SK-N-SH (cell line): ENCODE data around the gene SLC37A3. TPM values are rescaled to one million over a fixed set of nuclear protein-coding genes. Genes with fewer than 3 reads are reported as not detected.
"Not testable (repeated sequence)": the region's sequence is repeated elsewhere in the genome, so short reads cannot be mapped to it uniquely, and the experiment has no call there.

Source experiments
- CTCF ChIA-PET: fragments of 300-600, 350-600 bp; formaldehyde crosslinking; extraction: SDS; loops from one replicate; lab custom pipeline; 2021; lab: Yijun Ruan, JAX
- POLR2A ChIA-PET: fragments of 350-600 bp; sonication (Branson Sonifier 250); formaldehyde crosslinking; extraction: SDS; loops from one replicate; lab custom pipeline; 2020; ENCODE audit warnings: antibody characterized with exemption, inconsistent platforms; lab: Yijun Ruan, JAX
- DNase-seq: peaks from one replicate; pipeline ENCODE4 v3.0.0; 2012
- H2AFZ ChIP-seq: fragments of 200-600 bp; sonication (generic); 2 replicates; pipeline ENCODE4 v1.8.1; 2016; ENCODE audit warnings: antibody characterized with exemption, mild to moderate bottlenecking, low read depth
- H3F3A ChIP-seq: fragments of 200-600 bp; sonication (generic); replicated peaks from 2 replicates; pipeline ENCODE3; 2016; ENCODE audit warnings: antibody characterized with exemption, mild to moderate bottlenecking; ENCODE audit not compliant: insufficient read depth
- H3K27ac ChIP-seq, 2 experiments: fragments of 200-500 bp in 1 of 2; fragments of 200-600 bp in 1 of 2; sonication (Bioruptor generic) in 1 of 2; sonication (generic), shearing (Covaris generic) in 1 of 2; 2 replicates each; pipeline versions ENCODE4 v1.5.1 to v1.6.1; 2014 to 2016; ENCODE audit warnings: low read depth in 2 of 2, inconsistent platforms in 1 of 2, low read length in 1 of 2, mild to moderate bottlenecking in 1 of 2, mixed read lengths in 1 of 2
- H3K27me3 ChIP-seq: fragments of 200-600 bp; sonication (generic), shearing (Covaris generic); 2 replicates; pipeline ENCODE4 v1.6.1; 2016; ENCODE audit warnings: mixed run types; ENCODE audit not compliant: insufficient read depth
- H3K36me3 ChIP-seq, 2 experiments: fragments of 200-500 bp in 1 of 2; fragments of 200-600 bp in 1 of 2; sonication (Bioruptor generic) in 1 of 2; sonication (generic) in 1 of 2; replicated peaks in 1 of 2; 2 replicates each; pipeline versions ENCODE3 to v1.5.1; 2014 to 2016; ENCODE audit warnings: low read length in 1 of 2, mild to moderate bottlenecking in 1 of 2; ENCODE audit not compliant: insufficient read depth in 2 of 2, control insufficient read depth in 1 of 2
- H3K4me1 ChIP-seq, 2 experiments: fragments of 200-500 bp in 1 of 2; fragments of 200-600 bp in 1 of 2; sonication (Bioruptor generic) in 1 of 2; sonication (generic), shearing (Covaris generic) in 1 of 2; 2 replicates each; pipeline versions ENCODE4 v1.5.1 to v1.6.1; 2014 to 2016; ENCODE audit warnings: low read depth in 1 of 2, low read length in 1 of 2, mixed run types in 1 of 2; ENCODE audit not compliant: insufficient read depth in 2 of 2, control insufficient read depth in 1 of 2
- H3K4me2 ChIP-seq: fragments of 200-600 bp; sonication (generic), shearing (Covaris generic); 2 replicates; pipeline ENCODE4 v1.6.1; 2017; ENCODE audit warnings: mixed run types
- H3K4me3 ChIP-seq, 2 experiments: fragments of 200-500 bp in 1 of 2; fragments of 200-600 bp in 1 of 2; sonication (Bioruptor generic) in 1 of 2; sonication (generic), shearing (Covaris generic) in 1 of 2; 2 replicates each; pipeline versions ENCODE4 v1.5.1 to v1.8.1; 2014 to 2016; ENCODE audit warnings: low read depth in 2 of 2, inconsistent platforms in 1 of 2, low read length in 1 of 2, mild to moderate bottlenecking in 1 of 2, mixed read lengths in 1 of 2, moderate library complexity in 1 of 2
- H3K79me2 ChIP-seq: fragments of 200-600 bp; sonication (generic); 2 replicates; pipeline ENCODE4 v1.8.1; 2017; ENCODE audit warnings: mild to moderate bottlenecking; ENCODE audit not compliant: insufficient read depth
- H3K9ac ChIP-seq: fragments of 200-600 bp; sonication (generic); 2 replicates; pipeline ENCODE4 v1.6.1; 2017; ENCODE audit warnings: mixed run types
- H3K9me2 ChIP-seq: fragments of 200-600 bp; sonication (generic); 2 replicates; pipeline ENCODE4 v1.6.1; 2017; ENCODE audit warnings: mixed run types
- H3K9me3 ChIP-seq: fragments of 200-600 bp; sonication (generic); 2 replicates; pipeline ENCODE4 v1.6.1; 2017; ENCODE audit warnings: mixed run types, mild to moderate bottlenecking, moderate library complexity
- H4K20me1 ChIP-seq: fragments of 200-600 bp; sonication (generic); 2 replicates; pipeline ENCODE4 v1.6.1; 2017; ENCODE audit warnings: mild to moderate bottlenecking, mixed run types; ENCODE audit not compliant: insufficient read depth
- CHD2 ChIP-seq: fragments of 150-350 bp; IDR thresholded peaks from 2 replicates; pipeline ENCODE4 v1.6.1; 2018; ENCODE audit warnings: low read length; ENCODE audit not compliant: partially characterized antibody
- ELF1 ChIP-seq: IDR thresholded peaks from 2 replicates; pipeline ENCODE4 v1.4.0; 2012
- GATA2 ChIP-seq: sonication (generic); formaldehyde crosslinking; IDR thresholded peaks from 2 replicates; pipeline ENCODE4 v1.5.0; 2020; ENCODE audit warnings: mild to moderate bottlenecking, missing genetic modification reagents
- RXRA ChIP-seq: IDR thresholded peaks from 2 replicates; pipeline ENCODE4 v1.4.0; 2012; ENCODE audit warnings: low read depth, mild to moderate bottlenecking, borderline replicate concordance
- WGBS: methylation state at CpG from one replicate; pipeline ENCODE4 v1.1.6; 2017; ENCODE audit warnings: low lambda C conversion rate; 5-methylcytosine and 5-hydroxymethylcytosine counted together
- polyA plus RNA-seq, 3 experiments: library from polyadenylated mRNA; depleted of rRNA; stranded (reverse); fragments of >200 nt; gene quantifications; 2 replicates each; pipeline ENCODE4 v1.2.3, GENCODE V29; 2012
- TF ChIP-seq, protein P1 (sequence below): IDR thresholded peaks from 2 replicates; pipeline ENCODE4 v1.6.1; 2012; ENCODE audit warnings: mild to moderate bottlenecking, low read depth, low read length, moderate library complexity

Gene SLC37A3
- polyA plus RNA-seq, 1 of the 3 experiments (the other 2 are of a cell fraction), result 53.3 TPM

DNA sequence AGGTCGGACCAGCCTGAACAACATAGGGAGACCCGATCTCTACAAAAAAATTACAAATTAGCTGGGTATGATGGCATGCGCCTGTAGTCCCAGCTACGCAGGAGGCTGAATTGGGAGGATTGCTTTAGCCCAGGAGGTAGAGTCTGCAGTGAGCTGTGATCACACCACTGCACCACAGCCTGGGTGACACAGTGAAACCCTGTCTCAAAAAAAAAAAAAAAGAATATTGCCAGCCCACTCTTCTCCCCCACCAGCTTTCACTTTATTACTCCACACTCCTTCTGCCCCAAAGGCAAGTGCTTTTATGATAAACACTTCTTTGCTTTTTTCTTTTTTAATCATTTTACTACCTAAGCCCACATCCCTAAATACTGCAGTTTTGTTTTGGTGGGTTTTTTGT, 20.3 kb upstream of the SLC37A3 start (continued):
- TF ChIP-seq ELF1 (no peak), CHD2 (no peak)

DNA sequence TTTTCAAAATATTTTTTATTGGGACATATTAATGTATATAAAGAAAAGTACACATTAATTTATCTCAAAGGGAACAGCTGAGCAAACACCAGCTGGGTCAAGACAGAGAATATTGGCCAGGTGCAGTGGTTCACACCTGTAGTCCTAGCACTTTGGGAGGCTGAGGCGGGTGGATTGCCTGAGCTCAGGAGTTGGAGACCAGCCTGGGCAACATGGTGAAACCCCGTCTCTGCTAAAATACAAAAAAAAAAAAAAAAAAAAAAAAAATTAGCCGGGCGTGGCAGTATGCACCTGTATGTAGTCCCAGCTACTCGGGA, 19.8 kb upstream of the SLC37A3 start:
- H3F3A ChIP-seq, H3K36me3 ChIP-seq, H3K4me3 ChIP-seq, H2AFZ ChIP-seq, H3K79me2 ChIP-seq, H3K9ac ChIP-seq, H3K4me2 ChIP-seq, POLR2A ChIA-PET, H4K20me1 ChIP-seq, H3K27ac ChIP-seq, DNase-seq, H3K9me3 ChIP-seq, H3K4me1 ChIP-seq, H3K9me2 ChIP-seq: not testable (repeated sequence)
- CTCF ChIA-PET, result interaction anchor here (1.3 to 1.6 kb wide), 2 partner anchors 9 to 25 kb away, joined by 4 to 6 read pairs; no protein-coding TSS in a partner anchor
- 71% methylated on average over 5 of the region's 5 CpGs for WGBS
- peaks cover 14% of the 10 kb centered on the region; the same call in 1 of the 2 replicates for H3K27me3 ChIP-seq

DNA sequence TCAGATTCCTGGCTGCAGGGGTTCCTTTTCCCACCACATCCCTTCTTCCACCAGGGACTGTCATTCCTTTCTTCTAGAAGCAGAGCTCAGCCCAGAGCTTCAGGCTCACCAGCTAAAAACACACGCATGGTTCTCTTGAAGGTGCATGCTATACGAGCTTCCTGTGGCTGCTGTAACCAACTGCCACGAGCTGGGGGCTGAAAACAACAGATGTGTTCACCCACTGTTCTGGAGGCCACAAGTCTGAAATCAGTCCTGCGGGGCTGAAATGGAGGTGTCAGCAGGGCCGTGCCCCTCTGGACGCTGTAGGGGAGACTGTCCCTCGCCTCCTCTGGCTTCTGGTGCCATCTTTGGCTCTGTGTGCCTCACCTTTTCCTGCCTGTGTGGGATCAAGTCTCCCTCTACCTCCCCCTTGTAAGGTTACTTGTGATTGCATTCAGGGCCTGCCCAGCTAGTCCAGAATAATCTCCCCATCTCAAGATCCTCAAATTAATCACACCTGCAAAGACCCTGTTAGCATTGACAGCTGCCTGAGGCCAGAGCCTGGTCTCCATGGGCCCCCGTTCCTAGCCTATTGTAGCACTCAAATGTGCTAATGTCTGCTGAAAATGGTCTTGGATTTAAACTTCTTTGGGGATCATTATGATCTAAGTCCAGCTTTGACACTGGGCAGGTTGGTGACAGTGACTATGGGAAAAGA, 19.3 kb upstream of the SLC37A3 start:
- H4K20me1 ChIP-seq, result no peaks in the 10 kb centered on the region
- no peak overlapping the region for H3K4me2 ChIP-seq
- 65% methylated on average over 8 of the region's 8 CpGs for WGBS
- no peak for DNase-seq
- H3K9ac ChIP-seq, result no peak overlapping the region
- H2AFZ ChIP-seq, result no peak overlapping the region
- no peaks in the 10 kb centered on the region for H3K9me3 ChIP-seq
- H3K36me3 ChIP-seq, result no peaks in the 10 kb centered on the region
- no peaks in the 10 kb centered on the region; a peak in 1 of 4 replicates for H3K4me1 ChIP-seq
- no peaks in the 10 kb centered on the region for H3F3A ChIP-seq
- CTCF ChIA-PET, result interaction anchor here (0.6 to 1.6 kb wide), 3 partner anchors 10 to 31 kb away, joined by 3 to 6 read pairs (median 4); no protein-coding TSS in a partner anchor
- no peak overlapping the region for H3K4me3 ChIP-seq
- peaks cover 9% of the 10 kb centered on the region; the same call in 1 of the 2 replicates for H3K27me3 ChIP-seq
- no peak overlapping the region for H3K27ac ChIP-seq
- H3K9me2 ChIP-seq, result no peaks in the 10 kb centered on the region
- POLR2A ChIA-PET, result no interaction called here
- TF ChIP-seq, protein P1, sequence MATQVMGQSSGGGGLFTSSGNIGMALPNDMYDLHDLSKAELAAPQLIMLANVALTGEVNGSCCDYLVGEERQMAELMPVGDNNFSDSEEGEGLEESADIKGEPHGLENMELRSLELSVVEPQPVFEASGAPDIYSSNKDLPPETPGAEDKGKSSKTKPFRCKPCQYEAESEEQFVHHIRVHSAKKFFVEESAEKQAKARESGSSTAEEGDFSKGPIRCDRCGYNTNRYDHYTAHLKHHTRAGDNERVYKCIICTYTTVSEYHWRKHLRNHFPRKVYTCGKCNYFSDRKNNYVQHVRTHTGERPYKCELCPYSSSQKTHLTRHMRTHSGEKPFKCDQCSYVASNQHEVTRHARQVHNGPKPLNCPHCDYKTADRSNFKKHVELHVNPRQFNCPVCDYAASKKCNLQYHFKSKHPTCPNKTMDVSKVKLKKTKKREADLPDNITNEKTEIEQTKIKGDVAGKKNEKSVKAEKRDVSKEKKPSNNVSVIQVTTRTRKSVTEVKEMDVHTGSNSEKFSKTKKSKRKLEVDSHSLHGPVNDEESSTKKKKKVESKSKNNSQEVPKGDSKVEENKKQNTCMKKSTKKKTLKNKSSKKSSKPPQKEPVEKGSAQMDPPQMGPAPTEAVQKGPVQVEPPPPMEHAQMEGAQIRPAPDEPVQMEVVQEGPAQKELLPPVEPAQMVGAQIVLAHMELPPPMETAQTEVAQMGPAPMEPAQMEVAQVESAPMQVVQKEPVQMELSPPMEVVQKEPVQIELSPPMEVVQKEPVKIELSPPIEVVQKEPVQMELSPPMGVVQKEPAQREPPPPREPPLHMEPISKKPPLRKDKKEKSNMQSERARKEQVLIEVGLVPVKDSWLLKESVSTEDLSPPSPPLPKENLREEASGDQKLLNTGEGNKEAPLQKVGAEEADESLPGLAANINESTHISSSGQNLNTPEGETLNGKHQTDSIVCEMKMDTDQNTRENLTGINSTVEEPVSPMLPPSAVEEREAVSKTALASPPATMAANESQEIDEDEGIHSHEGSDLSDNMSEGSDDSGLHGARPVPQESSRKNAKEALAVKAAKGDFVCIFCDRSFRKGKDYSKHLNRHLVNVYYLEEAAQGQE, result no peak
- peak; percentile 52 for TF ChIP-seq GATA2 (CRISPR knock-in tag)
- H3K79me2 ChIP-seq, result no peaks in the 10 kb centered on the region

DNA sequence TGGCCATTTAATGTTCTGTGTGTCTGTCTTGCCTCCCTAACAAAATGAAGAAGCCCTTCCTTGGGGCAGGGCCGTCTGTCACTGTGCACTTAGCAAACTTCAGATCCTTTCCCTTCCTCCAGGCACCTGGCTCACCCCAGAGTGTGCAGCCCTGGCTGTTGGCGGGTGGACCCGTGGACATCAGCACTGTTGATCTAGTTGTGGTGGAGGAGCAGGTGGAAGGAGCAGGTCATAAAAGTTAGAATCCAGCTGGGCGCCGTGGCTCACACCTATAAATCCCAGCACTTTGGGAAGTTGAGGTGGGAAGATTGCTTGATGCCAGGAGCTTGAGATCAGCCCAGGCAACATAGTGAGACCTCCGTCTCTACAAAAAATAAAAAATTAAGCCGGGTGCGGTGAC, 18.2 kb upstream of the SLC37A3 start:
- POLR2A ChIA-PET, result no interaction called here

DNA sequence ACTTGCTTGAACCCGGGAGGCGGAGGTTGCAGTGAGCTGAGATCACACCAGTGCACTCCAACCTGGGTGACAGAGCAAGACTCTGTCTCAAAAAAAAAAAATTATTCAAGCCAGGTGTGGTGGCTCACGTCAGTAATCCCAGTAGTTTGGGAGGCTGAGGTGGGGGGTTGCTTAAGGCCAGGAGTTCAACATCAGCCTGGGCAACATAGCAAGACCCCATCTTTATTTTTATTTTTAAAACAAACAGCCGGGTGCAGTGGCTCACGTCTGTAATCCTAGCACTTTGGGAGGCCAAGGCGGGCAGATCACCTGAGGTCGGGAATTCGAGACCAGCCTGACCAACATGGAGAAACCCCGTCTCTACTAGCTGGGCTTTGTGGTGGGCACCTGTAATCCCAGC, 17.5 kb upstream of the SLC37A3 start:
- H3K79me2 ChIP-seq, H4K20me1 ChIP-seq, H3K27me3 ChIP-seq, H3K36me3 ChIP-seq, POLR2A ChIA-PET, H3K4me3 ChIP-seq, H3K27ac ChIP-seq, H2AFZ ChIP-seq, H3K9me3 ChIP-seq, H3K9me2 ChIP-seq, H3F3A ChIP-seq, H3K4me1 ChIP-seq, DNase-seq, CTCF ChIA-PET, H3K4me2 ChIP-seq, H3K9ac ChIP-seq: not testable (repeated sequence)
- WGBS, result 70% methylated on average over 9 of the region's 9 CpGs

More for the DNA sequence above, 18.2 kb upstream of the SLC37A3 start:
- no peaks in the 10 kb centered on the region for H3K79me2 ChIP-seq
- no peaks in the 10 kb centered on the region; a peak in 1 of 4 replicates for H3K4me1 ChIP-seq
- no peak overlapping the region for H2AFZ ChIP-seq
- H3K27me3 ChIP-seq, result peaks cover 9% of the 10 kb centered on the region; the same call in 1 of the 2 replicates
- H3K4me3 ChIP-seq, result no peak overlapping the region
- WGBS, result 80% methylated on average over 8 of the region's 8 CpGs
- no peaks in the 10 kb centered on the region for H3K9me2 ChIP-seq
- no peak overlapping the region for H3K9ac ChIP-seq
- DNase-seq, result no peak
- TF ChIP-seq RXRA, result no peak
- no peak overlapping the region for H3K27ac ChIP-seq
- no peaks in the 10 kb centered on the region for H3K36me3 ChIP-seq
- no peak overlapping the region for H3K4me2 ChIP-seq
- H3K9me3 ChIP-seq, result no peaks in the 10 kb centered on the region
- CTCF ChIA-PET, result no interaction called here
- no peaks in the 10 kb centered on the region for H4K20me1 ChIP-seq
- no peaks in the 10 kb centered on the region for H3F3A ChIP-seq
